Muscle layer of colon (tissue), 2 donors: ENCODE data around the gene CEP20.

Experiments used
- H3K27ac ChIP-seq: one replicate; pipeline ENCODE4 v1.7.0; 2013; ENCODE audit warnings: low read depth, mild to moderate bottlenecking, low read length, moderate library complexity
- H3K27me3 ChIP-seq, 2 donors: one replicate each; pipeline ENCODE4 v1.7.0; 2013; ENCODE audit warnings: low read length in 2 of 2, mild to moderate bottlenecking in 2 of 2; ENCODE audit not compliant: insufficient read depth in 2 of 2, control insufficient read depth in 1 of 2
- H3K36me3 ChIP-seq: one replicate; pipeline ENCODE4 v1.7.0; 2013; ENCODE audit warnings: mild to moderate bottlenecking, low read length; ENCODE audit not compliant: insufficient read depth
- H3K4me1 ChIP-seq: one replicate; pipeline ENCODE4 v1.7.0; 2013; ENCODE audit warnings: mild to moderate bottlenecking, low read length; ENCODE audit not compliant: insufficient read depth
- H3K4me3 ChIP-seq, 2 donors: one replicate each; pipeline ENCODE4 v1.7.0; 2013; ENCODE audit warnings: low read length in 2 of 2, low read depth in 1 of 2, mild to moderate bottlenecking in 1 of 2, moderate library complexity in 1 of 2
- H3K9ac ChIP-seq: one replicate; pipeline ENCODE4 v1.7.0; 2013; ENCODE audit warnings: low read length
- H3K9me3 ChIP-seq: one replicate; pipeline ENCODE4 v1.7.0; 2013; ENCODE audit warnings: mild to moderate bottlenecking, low read length
- donor health status: abdominal sarcoma.
- donor health status: Adenocarcinoma of cecum.

Gene CEP20

DNA sequence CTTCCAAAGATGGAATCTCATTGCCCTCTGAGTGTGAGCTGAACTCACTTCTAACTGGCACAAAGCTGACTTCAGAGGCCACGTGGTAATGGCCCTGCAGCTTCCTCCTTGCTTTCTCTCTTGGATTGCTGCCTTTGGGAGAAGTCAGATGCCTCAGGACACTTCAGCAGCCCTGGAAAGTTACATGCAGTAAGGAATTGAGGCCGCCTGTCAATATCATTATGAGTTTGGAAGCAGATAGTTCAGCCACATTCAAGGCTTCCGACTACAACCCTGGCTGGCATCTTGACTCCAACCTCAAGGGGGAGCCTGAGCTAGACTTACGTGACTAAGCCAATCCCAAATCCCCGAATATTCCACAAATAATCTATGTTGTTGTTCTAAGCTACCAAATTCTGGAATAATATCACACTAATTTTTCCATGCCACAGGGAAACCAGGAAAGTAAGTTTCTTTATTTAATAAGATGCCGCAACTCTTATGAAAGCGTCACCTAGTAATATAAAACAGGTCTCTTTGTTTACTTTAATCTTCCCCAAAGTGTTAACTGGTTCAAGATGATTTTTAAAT is 13.6 kb downstream of the CEP20 start:
- H3K9me3 ChIP-seq, result no peaks in the 10 kb centered on the region
- H3K9ac ChIP-seq, result no peak overlapping the region
- H3K27ac ChIP-seq, result peak overlapping the region; percentile 76
- H3K27me3 ChIP-seq, result no peaks in the 10 kb centered on the region
- H3K36me3 ChIP-seq, result peaks cover 17% of the 10 kb centered on the region
- peaks cover 15% of the 10 kb centered on the region for H3K4me1 ChIP-seq
- H3K4me3 ChIP-seq, result no peak overlapping the region

DNA sequence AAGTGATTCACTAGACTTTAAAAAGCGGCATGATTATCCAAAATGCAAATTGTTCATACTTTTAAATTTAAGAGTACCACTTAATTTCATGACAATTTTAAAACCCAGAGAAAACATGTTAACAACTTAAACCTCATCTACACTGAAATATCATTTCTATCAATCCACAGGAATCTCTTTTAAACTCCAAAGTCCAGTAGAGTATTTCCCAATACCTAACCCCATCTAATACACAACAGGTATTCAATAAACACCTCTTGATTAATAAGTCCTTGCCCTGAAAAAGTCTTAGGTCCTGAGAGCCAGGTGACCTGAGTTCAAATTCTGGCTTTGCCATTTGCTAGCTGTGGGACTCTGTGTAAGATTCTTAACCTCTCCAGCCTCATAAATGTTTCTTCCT is 14.7 kb downstream of the CEP20 start:
- peaks cover 15% of the 10 kb centered on the region for H3K36me3 ChIP-seq
- no peak overlapping the region for H3K27ac ChIP-seq

GRCh38 chr16:15873301-15873700 is 15.1 kb downstream of the CEP20 start:
- Histone ChIP-seq H3K9me3 (no peaks in the 10 kb centered on the region), H3K27ac (no peak overlapping the region), H3K36me3 (peaks cover 13% of the 10 kb centered on the region), H3K4me1 (peaks cover 15% of the 10 kb centered on the region), H3K27me3 (no peaks in the 10 kb centered on the region), H3K9ac (no peak overlapping the region), H3K4me3 (no peak overlapping the region)

More for the DNA sequence above, 14.7 kb downstream of the CEP20 start:
- Histone ChIP-seq H3K9ac (no peak overlapping the region), H3K4me3 (no peak overlapping the region), H3K27me3 (no peaks in the 10 kb centered on the region), H3K4me1 (peaks cover 15% of the 10 kb centered on the region), H3K9me3 (no peaks in the 10 kb centered on the region)

GRCh38 chr16:15870011-15870410 is 18.4 kb downstream of the CEP20 start:
- Histone ChIP-seq H3K36me3 (peaks cover 14% of the 10 kb centered on the region), H3K4me3 (no peak overlapping the region), H3K9me3 (no peaks in the 10 kb centered on the region), H3K27me3 (no peaks in the 10 kb centered on the region), H3K27ac (no peak overlapping the region), H3K9ac (no peak overlapping the region), H3K4me1 (peaks cover 27% of the 10 kb centered on the region)

DNA sequence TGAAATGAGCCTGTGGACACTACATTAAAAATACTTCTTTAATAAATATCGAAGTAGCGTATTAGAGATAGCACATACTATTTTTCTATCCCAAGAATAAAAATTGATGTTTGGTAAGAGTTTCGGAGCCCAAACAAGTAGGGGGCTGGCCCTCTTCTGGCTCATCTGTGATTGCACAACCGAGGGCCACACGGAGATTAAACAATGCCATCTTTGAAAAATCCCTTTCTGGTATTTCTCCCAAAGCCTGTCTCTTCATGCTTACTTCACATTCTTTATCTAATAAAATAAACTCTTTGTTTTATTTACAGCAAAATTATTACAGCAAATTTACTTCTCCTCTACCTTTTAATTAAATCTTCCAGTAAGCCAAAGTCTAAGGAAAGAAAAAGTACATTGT is 22.0 kb downstream of the CEP20 start:
- H3K4me1 ChIP-seq, result peaks cover 16% of the 10 kb centered on the region
- peaks cover 14% of the 10 kb centered on the region for H3K36me3 ChIP-seq
- H3K9me3 ChIP-seq, result no peaks in the 10 kb centered on the region
- H3K27ac ChIP-seq, result no peak overlapping the region
- no peak overlapping the region for H3K9ac ChIP-seq
- H3K27me3 ChIP-seq, result no peaks in the 10 kb centered on the region
- H3K4me3 ChIP-seq, result no peak overlapping the region

- Histone ChIP-seq H3K9me3 (no peaks in the 10 kb centered on the region), H3K4me3 (no peak overlapping the region), H3K9ac (no peak overlapping the region), H3K36me3 (peaks cover 14% of the 10 kb centered on the region), H3K27ac (peak overlapping the region; percentile 47), H3K27me3 (no peaks in the 10 kb centered on the region), H3K4me1 (peaks cover 16% of the 10 kb centered on the region)
Measured at GRCh38 chr16:15865742-15866141, 22.7 kb downstream of the CEP20 start.

GRCh38 chr16:15864939-15865338 is 23.5 kb downstream of the CEP20 start:
- H3K27ac ChIP-seq, result peak overlapping the region; percentile 47
- no peak overlapping the region for H3K4me3 ChIP-seq
- peaks cover 7% of the 10 kb centered on the region for H3K36me3 ChIP-seq
- no peaks in the 10 kb centered on the region for H3K9me3 ChIP-seq
- H3K9ac ChIP-seq, result no peak overlapping the region
- H3K27me3 ChIP-seq, result no peaks in the 10 kb centered on the region
- peaks cover 16% of the 10 kb centered on the region for H3K4me1 ChIP-seq

DNA sequence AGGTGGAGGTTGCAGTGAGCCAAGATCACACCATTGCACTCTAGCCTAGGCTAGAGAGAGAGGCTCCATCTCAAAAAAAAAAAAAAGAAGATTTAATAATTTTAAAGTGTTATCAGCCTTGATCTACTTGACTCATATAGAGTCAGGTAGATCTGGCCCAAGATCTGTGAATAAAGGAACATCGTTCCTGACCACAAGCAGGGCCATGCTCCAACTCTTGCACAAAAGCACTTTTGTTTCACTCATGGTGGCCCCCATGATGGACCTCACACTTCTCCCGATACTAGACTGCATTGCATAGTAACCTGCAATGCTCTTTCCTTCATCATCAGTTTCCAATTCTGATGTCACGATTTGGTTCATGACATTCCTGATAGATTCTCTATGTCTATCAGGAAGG is 26.4 kb downstream of the CEP20 start:
- Histone ChIP-seq H3K27ac (no peak overlapping the region), H3K4me1 (peaks cover 25% of the 10 kb centered on the region), H3K9me3 (no peaks in the 10 kb centered on the region), H3K4me3 (no peak overlapping the region), H3K9ac (no peak overlapping the region), H3K27me3 (peaks cover 0 to 3% of the 10 kb centered on the region in 2 donors), H3K36me3 (peaks cover 5% of the 10 kb centered on the region)

DNA sequence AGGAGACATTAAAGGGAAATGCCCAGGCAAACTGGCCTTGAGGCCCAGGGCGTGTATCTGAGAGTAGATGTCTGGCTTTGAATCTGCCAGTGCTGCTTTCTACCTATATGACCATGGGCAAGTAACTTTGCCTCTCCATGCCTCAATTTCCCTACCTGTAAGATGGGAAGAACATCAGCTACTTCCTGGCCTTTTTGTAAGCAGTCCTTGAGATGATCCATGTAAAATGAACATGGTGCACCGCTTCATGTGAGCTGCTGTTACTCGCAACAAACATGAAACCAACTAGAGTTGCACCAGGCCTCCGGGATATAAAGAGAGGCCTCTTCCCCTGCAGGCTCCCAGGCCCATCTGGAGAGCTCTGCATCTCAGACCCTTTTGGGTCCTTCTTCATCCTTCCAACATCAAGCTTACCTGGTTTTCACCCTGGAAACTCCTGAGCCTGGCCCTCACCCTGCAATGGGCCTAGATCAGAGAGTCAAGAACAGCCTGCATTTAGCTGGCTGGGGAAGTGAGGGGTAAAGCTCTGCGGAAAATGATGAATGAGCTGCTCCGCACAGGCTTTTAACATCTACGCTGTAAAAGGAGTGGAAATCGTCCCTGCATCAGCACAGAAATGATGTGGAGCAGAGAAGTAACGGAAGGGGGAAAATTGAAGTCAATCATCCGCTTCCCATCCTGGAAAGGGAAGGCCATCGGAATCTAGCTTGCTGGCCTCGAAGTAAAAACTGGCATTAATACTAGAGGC is 29.3 kb downstream of the CEP20 start:
- Histone ChIP-seq H3K27me3 (peaks cover 0 to 12% of the 10 kb centered on the region in 2 donors), H3K27ac (peak overlapping the region; percentile 94), H3K4me3 (peak overlapping the region in 1 of 2 donors; percentile 2), H3K9ac (no peak overlapping the region), H3K9me3 (no peaks in the 10 kb centered on the region), H3K4me1 (peaks cover 9% of the 10 kb centered on the region), H3K36me3 (no peaks in the 10 kb centered on the region)

DNA sequence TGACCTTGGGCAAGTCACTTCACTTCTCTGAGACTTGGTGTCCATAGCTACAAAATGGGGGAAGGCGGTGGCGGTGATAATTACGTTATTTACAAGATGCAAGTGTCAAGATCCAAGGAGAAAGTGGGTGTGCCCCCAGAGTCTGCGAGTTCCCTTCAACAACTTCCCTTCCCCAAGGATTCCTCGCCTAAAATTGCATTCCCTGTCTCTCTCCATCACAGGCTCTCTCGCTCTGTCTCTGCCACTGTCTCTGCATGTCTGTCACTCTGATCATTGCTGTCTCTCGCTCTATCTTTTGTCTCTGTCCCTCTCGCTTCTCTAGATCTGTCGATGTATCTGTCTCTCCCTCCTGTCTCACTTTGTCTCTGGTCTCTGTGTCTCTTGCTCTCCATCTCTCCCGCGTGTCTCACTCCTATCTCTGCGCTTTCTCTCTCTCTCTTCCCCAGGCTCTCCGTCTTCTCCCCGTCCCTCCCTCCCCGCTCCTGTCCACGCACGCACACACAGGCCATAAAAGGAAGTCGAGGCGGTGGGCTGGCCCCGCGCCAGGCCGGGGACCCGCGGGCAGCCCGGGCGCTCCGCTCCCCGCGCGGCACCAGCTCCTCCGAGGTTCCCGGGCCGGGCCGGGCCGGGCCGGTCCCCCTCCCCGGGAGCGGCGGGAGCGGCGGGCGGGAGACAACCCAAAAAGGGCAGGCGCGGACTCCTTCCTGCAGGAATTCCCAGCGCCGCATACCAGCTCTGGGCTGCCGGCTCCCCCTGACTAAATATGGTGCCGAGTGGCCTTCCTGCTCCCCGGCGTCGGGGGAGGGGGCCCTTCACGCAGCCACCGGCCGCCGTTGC is 30.5 kb downstream of the CEP20 start:
- peaks cover 9% of the 10 kb centered on the region for H3K4me1 ChIP-seq
- peaks cover 0 to 12% of the 10 kb centered on the region in 2 donors for H3K27me3 ChIP-seq
- H3K9me3 ChIP-seq, result no peaks in the 10 kb centered on the region
- H3K4me3 ChIP-seq, result peak overlapping the region; percentile 79 to 88
- peak overlapping the region; percentile 98 for H3K27ac ChIP-seq
- peaks cover 10% of the 10 kb centered on the region for H3K36me3 ChIP-seq
- H3K9ac ChIP-seq, result peak overlapping the region; percentile 85

- Histone ChIP-seq H3K9me3 (no peaks in the 10 kb centered on the region), H3K9ac (peak within 1 kb of the TSS; percentile 85), H3K27ac (peak within 1 kb of the TSS; percentile 98)
Measured at GRCh38 chr16:15856901-15857698, 31.3 kb downstream of the CEP20 start, which contains the start of gene MYH11. MYH11 (minus strand) TSS chr16:15857028; CDS start chr16:15838252, 18,776 bp downstream.

More at GRCh38 chr16:15856901-15857698, 31.3 kb downstream of the CEP20 start, which contains the start of gene MYH11:
- Histone ChIP-seq H3K27me3 (peaks cover 0 to 12% of the 10 kb centered on the region in 2 donors), H3K36me3 (peaks cover 18% of the 10 kb centered on the region), H3K4me1 (peaks cover 9% of the 10 kb centered on the region), H3K4me3 (peak within 1 kb of the TSS; percentile 79 to 88)
